HCEC 1CT (cell line): ENCODE results near the gene TUBB.
"Not testable (repeated sequence)": the region's sequence is repeated elsewhere in the genome, so short reads cannot be mapped to it uniquely, and the experiment has no call there.

Experiments
- DNase-seq: peaks from one replicate; pipeline ENCODE4 v3.0.0-alpha.2; 2017

The TUBB gene

DNA sequence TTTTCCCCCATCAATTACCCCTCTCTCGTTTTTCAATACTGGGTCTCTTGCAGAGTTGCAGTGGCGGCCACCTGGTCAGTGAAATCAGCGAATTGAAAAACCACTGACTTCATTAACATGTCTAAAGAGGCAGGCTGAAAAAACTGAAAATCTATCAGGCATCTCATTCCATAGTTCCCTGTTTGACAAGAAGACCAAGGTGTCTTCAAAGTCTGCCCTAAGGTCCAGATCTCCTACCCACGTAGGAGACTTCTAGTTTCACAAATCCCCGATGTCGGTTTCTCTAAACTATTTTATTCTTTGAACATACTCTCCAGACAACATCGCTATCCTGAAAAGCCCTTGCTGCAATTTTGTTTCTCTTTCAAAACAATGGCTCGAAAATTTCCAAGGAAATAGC, 796 bp upstream of the TUBB start:
- no peak for DNase-seq

- DNase-seq, result peak; percentile 59
Observed at GRCh38 chr6:30720738-30721197, 616 bp downstream of the TUBB start.

GRCh38 chr6:30721198-30722024, 1.3 kb downstream of the TUBB start:
- peak; percentile 90 for DNase-seq

GRCh38 chr6:30722025-30722279, 1.8 kb downstream of the TUBB start:
- DNase-seq, result not testable (repeated sequence)

GRCh38 chr6:30722280-30723112, 2.3 kb downstream of the TUBB start:
- DNase-seq, result peak; percentile 61

GRCh38 chr6:30723159-30723842, 3.1 kb downstream of the TUBB start:
- not testable (repeated sequence) for DNase-seq

GRCh38 chr6:30723843-30724741, 3.9 kb downstream of the TUBB start:
- not testable (repeated sequence) for DNase-seq

- no peak for DNase-seq
Observed at GRCh38 chr6:30724906-30725667, 4.9 kb downstream of the TUBB start.

GRCh38 chr6:30725713-30726505, 5.8 kb downstream of the TUBB start:
- DNase-seq, result peak; percentile 72

GRCh38 chr6:30726506-30727413, 6.6 kb downstream of the TUBB start:
- peak; percentile 17 for DNase-seq

DNA sequence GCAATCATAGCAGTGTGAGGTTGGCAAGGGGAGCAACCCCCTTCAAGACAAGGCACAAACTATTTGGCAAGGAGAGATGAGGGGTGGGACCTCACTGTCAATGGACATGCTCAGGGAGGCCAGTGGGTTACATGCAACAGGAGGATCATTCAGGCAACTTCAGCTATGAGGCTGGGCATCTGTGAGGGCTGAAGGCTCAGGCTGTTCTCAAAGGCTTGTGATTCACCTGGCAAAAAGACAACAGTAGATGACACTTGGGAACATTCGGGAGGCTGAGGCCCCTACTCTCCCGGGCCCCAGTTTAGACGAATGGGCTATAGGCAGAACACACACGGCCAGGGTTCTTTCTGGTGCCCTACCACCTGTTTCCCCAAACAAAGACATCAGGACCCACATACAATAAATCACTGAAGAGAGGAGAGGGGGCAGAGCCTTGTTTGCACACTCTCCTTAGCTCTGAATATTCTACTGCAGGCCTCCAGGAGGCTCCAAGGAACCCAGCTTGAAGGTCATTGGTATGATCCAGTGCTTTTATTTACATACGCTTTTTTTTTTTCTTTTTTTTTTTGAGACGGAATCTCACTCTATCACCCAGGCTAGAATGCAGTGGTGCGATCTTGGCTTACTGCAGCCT, 7.9 kb downstream of the TUBB start:
- DNase-seq, result peak; percentile 78

GRCh38 chr6:30730601-30731435, 10.7 kb downstream of the TUBB start:
- no peak for DNase-seq

GRCh38 chr6:30732237-30732943, 12.2 kb downstream of the TUBB start:
- DNase-seq, result no peak

DNA sequence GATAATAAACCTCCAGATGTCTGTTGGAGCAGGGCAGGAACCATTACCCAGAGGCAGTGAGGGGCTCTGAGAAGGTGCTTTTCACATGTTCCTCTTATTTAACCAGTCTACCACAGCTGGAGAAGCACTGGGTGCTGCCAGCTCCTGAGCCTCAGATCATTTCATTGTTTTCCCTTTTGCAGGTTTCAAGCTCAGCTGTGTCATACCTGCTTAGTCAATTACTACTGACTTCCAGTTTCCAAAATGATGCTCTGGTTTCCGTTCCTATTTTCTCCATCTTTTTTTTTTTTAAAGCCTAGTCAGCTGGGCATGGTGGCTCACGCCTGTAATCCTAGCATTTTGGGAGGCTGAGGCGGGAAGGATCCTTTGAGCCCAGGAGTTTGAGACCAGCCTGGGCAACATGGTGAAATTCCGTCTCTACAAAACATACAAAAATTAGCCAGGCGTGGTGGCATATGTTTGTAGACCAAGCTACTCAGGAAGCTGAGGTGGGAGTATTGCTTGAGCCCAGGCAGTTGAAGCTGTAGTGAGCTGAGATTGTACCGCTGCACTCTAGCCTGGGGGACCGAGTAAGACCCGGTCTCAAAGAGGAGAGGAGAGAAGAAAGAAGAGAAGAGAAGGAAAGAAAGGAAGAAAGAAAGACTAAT, 15.6 kb downstream of the TUBB start:
- no peak for DNase-seq

GRCh38 chr6:30738532-30738931, 18.4 kb downstream of the TUBB start:
- no peak for DNase-seq

DNA sequence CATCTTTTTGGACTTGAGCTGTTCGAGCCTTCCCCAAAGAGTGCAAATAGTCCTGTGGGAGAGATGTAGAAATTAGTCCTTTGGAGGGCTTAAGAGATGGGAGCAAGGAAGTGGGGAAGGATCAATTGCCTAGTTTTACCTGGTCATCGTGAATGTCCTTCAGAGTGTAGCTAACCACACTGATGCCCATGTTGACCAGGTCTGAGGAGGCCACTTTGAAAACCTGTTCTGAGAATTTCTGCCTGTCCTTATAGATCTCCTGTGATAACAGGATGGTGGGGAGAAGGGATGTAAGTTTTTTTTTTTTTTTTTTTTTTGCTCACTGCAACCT, 20.4 kb downstream of the TUBB start:
- no peak for DNase-seq
